Stomach smooth muscle (tissue), 2 donors: Measurements from ENCODE around the gene CEACAM6.

Experiments
- H3K27ac ChIP-seq: one replicate; pipeline ENCODE4 v1.7.0; 2013; ENCODE audit warnings: mild to moderate bottlenecking, low read length, inconsistent platforms
- H3K27me3 ChIP-seq, 2 donors: one replicate each; pipeline ENCODE4 v1.7.0; 2013; ENCODE audit warnings: low read length in 2 of 2; ENCODE audit not compliant: insufficient read depth in 2 of 2, control insufficient read depth in 1 of 2
- H3K36me3 ChIP-seq, 2 donors: one replicate each; pipeline ENCODE4 v1.7.0; 2013; ENCODE audit warnings: low read length in 2 of 2; ENCODE audit not compliant: control insufficient read depth in 2 of 2, insufficient read depth in 2 of 2
- H3K4me1 ChIP-seq: one replicate; pipeline ENCODE4 v1.7.0; 2013; ENCODE audit warnings: low read length; ENCODE audit not compliant: control insufficient read depth, insufficient read depth
- H3K4me3 ChIP-seq, 2 donors: one replicate each; pipeline ENCODE4 v1.7.0; 2013; ENCODE audit warnings: low read length in 2 of 2
- H3K9ac ChIP-seq, 2 donors: one replicate each; pipeline ENCODE4 v1.7.0; 2013; ENCODE audit warnings: low read length in 2 of 2, mild to moderate bottlenecking in 1 of 2
- H3K9me3 ChIP-seq, 2 donors: one replicate each; pipeline ENCODE4 v1.7.0; 2013; ENCODE audit warnings: low read length in 2 of 2; ENCODE audit not compliant: control insufficient read depth in 2 of 2
- donor health status: healthy.
- donor health status: Pancreatic carcinoma.

CEACAM6 gene

DNA sequence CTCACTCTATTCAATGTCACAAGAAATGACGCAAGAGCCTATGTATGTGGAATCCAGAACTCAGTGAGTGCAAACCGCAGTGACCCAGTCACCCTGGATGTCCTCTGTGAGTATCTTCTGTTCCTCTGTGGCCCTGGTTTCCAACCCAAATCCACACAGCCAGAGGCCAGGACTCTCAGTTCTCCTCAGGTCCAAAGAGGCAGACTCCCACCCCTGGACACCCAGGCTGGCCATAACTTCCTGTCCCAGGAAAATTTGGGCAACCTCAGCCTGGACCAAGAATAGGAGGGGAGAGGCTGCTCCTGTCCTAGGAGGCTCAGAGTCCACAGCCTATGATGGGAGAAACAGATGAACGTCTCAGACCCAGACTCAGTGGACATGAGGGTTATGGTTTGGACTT lies 35.2 kb upstream of the CEACAM6 start:
- Histone ChIP-seq H3K4me3 (no peak overlapping the region), H3K9me3 (no peaks in the 10 kb centered on the region)

GRCh38 chr19:41726493-41726892 lies 28.8 kb upstream of the CEACAM6 start:
- H3K27ac ChIP-seq, result no peak overlapping the region
- H3K9me3 ChIP-seq, result no peaks in the 10 kb centered on the region
- no peak overlapping the region for H3K9ac ChIP-seq
- no peaks in the 10 kb centered on the region for H3K36me3 ChIP-seq
- peaks cover 0 to 4% of the 10 kb centered on the region in 2 donors for H3K27me3 ChIP-seq
- H3K4me3 ChIP-seq, result no peak overlapping the region
- no peaks in the 10 kb centered on the region for H3K4me1 ChIP-seq

More for the DNA sequence above, 35.2 kb upstream of the CEACAM6 start:
- Histone ChIP-seq H3K27me3 (peaks cover 6 to 27% of the 10 kb centered on the region in 2 donors), H3K27ac (no peak overlapping the region), H3K9ac (no peak overlapping the region), H3K36me3 (no peaks in the 10 kb centered on the region), H3K4me1 (no peaks in the 10 kb centered on the region)

DNA sequence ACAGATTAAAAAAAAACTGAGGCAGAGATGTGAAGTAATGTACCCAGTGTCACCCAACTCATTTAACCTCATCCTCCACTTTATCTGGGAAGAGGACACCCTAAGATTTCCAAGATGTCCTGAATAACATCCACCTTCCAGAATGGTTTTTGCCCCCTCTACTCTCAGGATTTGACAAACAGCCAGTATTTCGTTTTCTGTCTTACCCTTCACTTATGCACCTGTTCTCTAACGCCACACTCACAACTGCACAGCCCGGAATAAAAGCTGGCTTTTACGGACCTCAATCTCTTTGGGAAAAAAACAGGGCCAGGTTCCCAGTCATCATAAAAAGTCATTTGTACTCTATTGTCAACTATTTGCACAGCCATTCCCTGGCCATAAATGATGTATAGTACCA lies 21.2 kb upstream of the CEACAM6 start:
- Histone ChIP-seq H3K27me3 (peaks cover 3 to 4% of the 10 kb centered on the region in 2 donors), H3K4me3 (no peak overlapping the region), H3K36me3 (no peaks in the 10 kb centered on the region), H3K9ac (no peak overlapping the region), H3K9me3 (no peaks in the 10 kb centered on the region), H3K4me1 (no peaks in the 10 kb centered on the region), H3K27ac (no peak overlapping the region)

GRCh38 chr19:41734585-41734984 lies 20.7 kb upstream of the CEACAM6 start:
- no peak overlapping the region for H3K27ac ChIP-seq
- H3K27me3 ChIP-seq, result peaks cover 3 to 4% of the 10 kb centered on the region in 2 donors
- H3K36me3 ChIP-seq, result no peaks in the 10 kb centered on the region
- no peak overlapping the region for H3K9ac ChIP-seq
- H3K9me3 ChIP-seq, result no peaks in the 10 kb centered on the region
- no peaks in the 10 kb centered on the region for H3K4me1 ChIP-seq
- no peak overlapping the region for H3K4me3 ChIP-seq

GRCh38 chr19:41735071-41735600 lies 20.2 kb upstream of the CEACAM6 start:
- no peak overlapping the region for H3K4me3 ChIP-seq
- H3K27ac ChIP-seq, result no peak overlapping the region
- no peak overlapping the region for H3K9ac ChIP-seq
- H3K9me3 ChIP-seq, result no peaks in the 10 kb centered on the region
- peaks cover 3 to 4% of the 10 kb centered on the region in 2 donors for H3K27me3 ChIP-seq
- H3K4me1 ChIP-seq, result no peaks in the 10 kb centered on the region
- no peaks in the 10 kb centered on the region for H3K36me3 ChIP-seq

- Histone ChIP-seq H3K9me3 (no peaks in the 10 kb centered on the region), H3K27ac (no peak overlapping the region), H3K4me3 (no peak overlapping the region), H3K36me3 (no peaks in the 10 kb centered on the region), H3K4me1 (no peaks in the 10 kb centered on the region), H3K9ac (no peak overlapping the region), H3K27me3 (peaks cover 0 to 3% of the 10 kb centered on the region in 2 donors)
Observed at GRCh38 chr19:41739361-41739760, 16.0 kb upstream of the CEACAM6 start.

DNA sequence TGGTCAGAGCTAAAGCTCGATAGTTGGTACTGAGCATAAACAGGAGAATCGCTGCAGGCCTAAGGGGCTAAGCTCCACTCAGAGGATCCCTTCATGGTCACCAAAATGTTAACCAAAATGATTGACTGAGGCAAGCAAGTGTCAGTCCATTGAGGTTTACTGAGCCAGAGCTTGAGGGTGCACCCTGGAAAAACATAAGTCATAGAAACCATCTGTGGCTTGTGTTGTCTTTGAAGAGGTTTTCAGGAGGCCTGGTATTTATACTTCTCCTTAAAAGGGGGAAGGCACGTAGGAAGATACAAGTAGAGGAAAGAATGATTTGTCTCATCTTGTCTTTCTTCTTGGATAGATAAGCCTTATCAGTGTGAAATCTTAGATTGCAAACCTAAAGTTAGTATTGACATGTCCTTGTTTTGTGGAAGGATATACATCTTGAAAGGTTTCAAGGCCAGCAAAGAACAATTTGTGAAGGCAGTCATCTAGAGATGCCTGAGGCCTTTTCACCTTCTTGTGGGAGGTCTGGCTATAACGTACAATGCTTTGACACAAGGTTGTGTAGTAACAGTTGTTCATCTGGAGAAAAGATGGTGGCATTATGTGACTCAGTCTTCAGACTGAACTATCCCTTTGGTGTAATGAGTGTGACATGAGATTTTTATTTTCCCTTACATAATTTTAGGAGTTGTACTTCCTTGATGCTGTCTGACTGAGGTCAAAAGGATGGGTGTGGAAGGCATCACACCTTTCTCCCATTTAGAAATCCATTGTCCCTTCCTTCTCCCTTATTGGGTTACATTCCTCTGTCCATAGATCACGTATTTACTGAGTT lies 14.7 kb upstream of the CEACAM6 start:
- Histone ChIP-seq H3K27ac (no peak overlapping the region), H3K9ac (no peak overlapping the region), H3K4me1 (no peaks in the 10 kb centered on the region), H3K4me3 (no peak overlapping the region), H3K9me3 (no peaks in the 10 kb centered on the region), H3K36me3 (no peaks in the 10 kb centered on the region), H3K27me3 (peaks cover 2 to 4% of the 10 kb centered on the region in 2 donors)

GRCh38 chr19:41741244-41741554 lies 14.1 kb upstream of the CEACAM6 start:
- H3K4me1 ChIP-seq, result no peaks in the 10 kb centered on the region
- no peaks in the 10 kb centered on the region for H3K9me3 ChIP-seq
- no peak overlapping the region for H3K9ac ChIP-seq
- no peak overlapping the region for H3K27ac ChIP-seq
- H3K4me3 ChIP-seq, result no peak overlapping the region
- H3K36me3 ChIP-seq, result no peaks in the 10 kb centered on the region
- H3K27me3 ChIP-seq, result peaks cover 2 to 6% of the 10 kb centered on the region in 2 donors

GRCh38 chr19:41744850-41745249 lies 10.5 kb upstream of the CEACAM6 start:
- Histone ChIP-seq H3K9me3 (no peaks in the 10 kb centered on the region), H3K27ac (no peak overlapping the region), H3K4me1 (no peaks in the 10 kb centered on the region), H3K27me3 (peaks cover 7 to 9% of the 10 kb centered on the region in 2 donors), H3K9ac (no peak overlapping the region), H3K36me3 (no peaks in the 10 kb centered on the region), H3K4me3 (no peak overlapping the region)

- no peaks in the 10 kb centered on the region for H3K9me3 ChIP-seq
- H3K27me3 ChIP-seq, result peaks cover 7 to 9% of the 10 kb centered on the region in 2 donors
- no peaks in the 10 kb centered on the region for H3K36me3 ChIP-seq
- H3K4me1 ChIP-seq, result no peaks in the 10 kb centered on the region
- no peak overlapping the region for H3K4me3 ChIP-seq
- no peak overlapping the region for H3K27ac ChIP-seq
- no peak overlapping the region for H3K9ac ChIP-seq
Observed at GRCh38 chr19:41745756-41746155, 9.6 kb upstream of the CEACAM6 start.

DNA sequence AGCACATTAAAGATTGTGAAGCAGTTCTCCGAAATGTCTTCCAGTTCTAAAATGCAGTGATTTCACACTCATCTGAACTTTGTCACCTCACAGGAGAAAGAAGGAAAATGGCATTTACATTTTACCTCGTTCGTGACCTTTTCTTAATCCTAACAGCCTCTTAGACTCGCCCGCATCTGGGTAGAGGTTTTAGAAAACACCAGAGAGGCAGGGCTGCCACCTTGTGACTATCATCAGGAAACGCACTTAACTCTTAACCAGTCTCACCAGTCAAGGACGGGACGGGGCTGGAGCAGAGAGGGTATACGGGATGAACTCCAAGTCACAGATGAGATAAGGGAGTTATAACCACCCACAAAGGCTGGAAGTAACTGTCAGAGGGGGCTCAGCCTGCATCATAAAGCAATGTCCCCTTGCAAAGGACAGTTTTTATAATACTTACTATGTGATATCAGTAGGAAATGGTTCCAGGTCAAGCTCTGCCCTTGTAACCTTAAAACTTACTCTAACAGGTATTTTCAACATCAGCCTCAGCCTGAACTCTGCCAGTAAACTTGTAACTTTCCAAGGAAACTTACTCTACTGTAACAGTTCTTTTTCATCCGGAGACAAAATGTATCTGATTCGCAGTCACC lies 8.6 kb upstream of the CEACAM6 start:
- Histone ChIP-seq H3K4me1 (no peaks in the 10 kb centered on the region), H3K27ac (no peak overlapping the region), H3K9ac (no peak overlapping the region), H3K27me3 (peaks cover 7 to 9% of the 10 kb centered on the region in 2 donors), H3K4me3 (no peak overlapping the region), H3K36me3 (no peaks in the 10 kb centered on the region), H3K9me3 (no peaks in the 10 kb centered on the region)
